Measurements from ENCODE around the gene TMC4. TPM values are rescaled to one million over a fixed set of nuclear protein-coding genes. Genes with fewer than 3 reads are reported as not detected.
A peak's percentile ranks its signal among the peaks of the same experiment; 100 is the strongest.

The TMC4 gene
- total RNA-seq, 1 donor from 2014 or later, result 2.6 TPM

GRCh38 chr19:54189735-54190502 lies 17.0 kb upstream of the TMC4 start:
- no peak for TF ChIP-seq CTCF (IDR thresholded peaks at IDR 0.05; ENCODE audit: unreplicated experiment)
- peaks cover 32% of the 10 kb centered on the region for H3K4me1 Mint-ChIP-seq (ENCODE audit: unreplicated experiment)
- peak overlapping the region; percentile 99 for H3K4me3 Mint-ChIP-seq (ENCODE audit: unreplicated experiment)
- H3K9me3 Mint-ChIP-seq (ENCODE audit: unreplicated experiment), result no peaks in the 10 kb centered on the region
- peaks cover 35% of the 10 kb centered on the region for H3K36me3 Mint-ChIP-seq (ENCODE audit: low read depth, unreplicated experiment)
- peak overlapping the region; percentile 100 for H3K27ac Mint-ChIP-seq (ENCODE audit: unreplicated experiment)
- peaks cover 22% of the 10 kb centered on the region for H3K27me3 Mint-ChIP-seq (ENCODE audit: unreplicated experiment)
- DNase-seq (ENCODE audit: low spot score), result peak; percentile 100

GRCh38 chr19:54189145-54189734 lies 16.3 kb upstream of the TMC4 start, which contains the start of gene MBOAT7:
Gene MBOAT7 (minus strand): TSS chr19:54189580. CDS start chr19:54188508, 1,072 bp downstream.
- no peaks in the 10 kb centered on the region for H3K9me3 Mint-ChIP-seq (ENCODE audit: unreplicated experiment)
- peak within 1 kb of the TSS; percentile 100 for H3K27ac Mint-ChIP-seq (ENCODE audit: unreplicated experiment)
- H3K27me3 Mint-ChIP-seq (ENCODE audit: unreplicated experiment), result peaks cover 22% of the 10 kb centered on the region
- peaks cover 34% of the 10 kb centered on the region for H3K36me3 Mint-ChIP-seq (ENCODE audit: low read depth, unreplicated experiment)
- H3K4me1 Mint-ChIP-seq (ENCODE audit: unreplicated experiment), result peaks cover 33% of the 10 kb centered on the region
- peak within 1 kb of the TSS; percentile 99 for H3K4me3 Mint-ChIP-seq (ENCODE audit: unreplicated experiment)
- TF ChIP-seq CTCF (IDR thresholded peaks at IDR 0.05; ENCODE audit: unreplicated experiment), result no peak
- DNase-seq (ENCODE audit: low spot score), result no peak

GRCh38 chr19:54188215-54188871 lies 15.4 kb upstream of the TMC4 start:
- Mint-ChIP-seq H3K4me3 (ENCODE audit: unreplicated experiment) (peak overlapping the region; percentile 97), H3K4me1 (ENCODE audit: unreplicated experiment) (peaks cover 38% of the 10 kb centered on the region), H3K27ac (ENCODE audit: unreplicated experiment) (peak overlapping the region; percentile 92), H3K36me3 (ENCODE audit: low read depth, unreplicated experiment) (peaks cover 34% of the 10 kb centered on the region), H3K9me3 (ENCODE audit: unreplicated experiment) (no peaks in the 10 kb centered on the region), H3K27me3 (ENCODE audit: unreplicated experiment) (peaks cover 25% of the 10 kb centered on the region)
- DNase-seq (ENCODE audit: low spot score), result no peak
- TF ChIP-seq CTCF (IDR thresholded peaks at IDR 0.05; ENCODE audit: unreplicated experiment), result no peak

- no peak for TF ChIP-seq CTCF (IDR thresholded peaks at IDR 0.05; ENCODE audit: unreplicated experiment)
- H3K27ac Mint-ChIP-seq (ENCODE audit: unreplicated experiment), result peak overlapping the region; percentile 13
- H3K4me1 Mint-ChIP-seq (ENCODE audit: unreplicated experiment), result peaks cover 31% of the 10 kb centered on the region
- H3K9me3 Mint-ChIP-seq (ENCODE audit: unreplicated experiment), result no peaks in the 10 kb centered on the region
- H3K4me3 Mint-ChIP-seq (ENCODE audit: unreplicated experiment), result peak overlapping the region; percentile 97
- H3K36me3 Mint-ChIP-seq (ENCODE audit: low read depth, unreplicated experiment), result peaks cover 31% of the 10 kb centered on the region
- H3K27me3 Mint-ChIP-seq (ENCODE audit: unreplicated experiment), result peaks cover 16% of the 10 kb centered on the region
- DNase-seq (ENCODE audit: low spot score), result no peak
These were observed 14.0 kb upstream of the TMC4 start for GRCh38 chr19:54186934-54187381.
